Thyroid gland (tissue), 4 donors: Measurements from ENCODE around the gene KLHL2.

Experiments
- CTCF ChIP-seq, 6 experiments: fragments of 200-600 bp in 3 of 6; fragments of 450-650 bp in 3 of 6; sonication (generic) in 3 of 6; IDR thresholded peaks; one replicate each; pipeline ENCODE4 v1.5.1; 2016 to 2019; ENCODE audit warnings: antibody characterized with exemption in 6 of 6, mild to moderate bottlenecking in 2 of 6, inconsistent platforms in 1 of 6, moderate library complexity in 1 of 6
- POLR2A ChIP-seq, 2 donors: fragments of 450-650 bp; IDR thresholded peaks; one replicate each; pipeline ENCODE4 v1.6.1; 2017; ENCODE audit warnings: antibody characterized with exemption in 2 of 2, mild to moderate bottlenecking in 2 of 2, moderate library complexity in 1 of 2

- TF ChIP-seq CTCF (IDR thresholded peaks at IDR 0.05) (no peak), POLR2A (IDR thresholded peaks at IDR 0.05) (no peak)
These were observed 124.5 kb downstream of the KLHL2 start for GRCh38 chr4:165331823-165332222.
